Sigmoid colon (tissue), 4 donors: Measurements from ENCODE around the gene AKIP1.

Source experiments
- CTCF ChIP-seq, 4 experiments: fragments of 450-650 bp in 3 of 4; fragments of 200-600 bp in 1 of 4; IDR thresholded peaks; one replicate each; pipeline ENCODE4 v1.5.1; 2016 to 2019; ENCODE audit warnings: antibody characterized with exemption in 4 of 4, mild to moderate bottlenecking in 3 of 4, moderate library complexity in 2 of 4
- POLR2A ChIP-seq, 2 donors: fragments of 450-650 bp; IDR thresholded peaks; one replicate each; pipeline ENCODE4 v1.6.1; 2016; ENCODE audit warnings: antibody characterized with exemption in 2 of 2, mild to moderate bottlenecking in 2 of 2, moderate library complexity in 2 of 2
- POLR2AphosphoS5 ChIP-seq, 4 donors: sonication (generic); formaldehyde crosslinking; IDR thresholded peaks; one replicate each; pipeline ENCODE4 v1.6.1; 2017; ENCODE audit warnings: antibody characterized with exemption in 4 of 4

GRCh38 chr11:8910649-8911026, 351 bp upstream of the AKIP1 start:
- TF ChIP-seq CTCF (IDR thresholded peaks at IDR 0.05) (no peak), POLR2AphosphoS5 (IDR thresholded peaks at IDR 0.05) (no peak), POLR2A (IDR thresholded peaks at IDR 0.05) (no peak)
